Activated T-cell treated with anti-CD3 and anti-CD28 coated beads for 24 hours (primary cell): Measurements from ENCODE around the gene FDXR.

Source experiments
- DNase-seq: peaks from one replicate; pipeline ENCODE4 v3.0.0-alpha.2; 2020; ENCODE audit warnings: low read depth

FDXR gene

DNA sequence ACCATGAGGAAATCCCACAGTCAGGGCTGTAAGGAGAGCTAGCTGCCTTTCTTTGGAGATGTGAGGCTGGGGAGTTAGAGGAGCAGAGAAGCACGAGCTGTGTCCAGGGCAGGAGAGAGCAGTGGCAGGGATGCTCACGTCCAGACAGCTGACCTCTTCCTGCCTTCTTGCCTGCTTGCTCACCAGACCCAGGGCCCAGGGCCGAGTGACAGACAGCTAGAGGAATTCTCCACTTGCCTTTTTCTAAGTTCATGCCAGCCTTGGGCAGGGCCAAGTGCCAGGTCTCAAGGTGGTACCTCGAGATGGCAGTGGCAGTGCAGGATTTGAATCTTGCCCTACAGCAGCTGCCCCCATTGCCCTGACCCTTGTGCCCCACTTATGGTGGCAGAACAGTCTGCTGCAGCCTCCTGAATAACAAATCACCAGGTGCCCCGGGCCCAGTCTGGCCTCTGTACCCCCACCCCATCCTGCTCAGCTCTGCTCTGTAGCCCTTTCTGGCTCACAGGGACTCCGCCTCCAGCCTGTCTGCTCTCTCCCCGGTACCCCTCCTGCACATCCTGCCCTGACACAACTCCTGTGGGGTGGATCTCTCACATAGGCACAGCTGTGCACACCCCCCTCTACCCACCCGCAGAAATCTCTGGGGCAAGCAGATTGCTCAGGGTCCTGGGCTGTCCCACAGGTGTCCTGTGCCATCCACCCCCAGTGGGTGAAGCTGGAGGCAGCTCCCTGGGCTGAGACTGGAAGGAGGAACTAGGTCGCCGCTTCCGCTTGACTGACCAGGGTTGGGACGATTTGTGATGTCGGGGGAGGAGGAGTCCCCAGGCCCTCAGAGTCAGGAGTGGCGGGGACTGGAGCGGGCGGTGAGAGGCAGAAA lies 39.1 kb downstream of the FDXR start:
- no peak for DNase-seq

GRCh38 chr17:74832421-74832820 lies 40.4 kb downstream of the FDXR start:
- no peak for DNase-seq

GRCh38 chr17:74831444-74832146 lies 41.2 kb downstream of the FDXR start:
- no peak for DNase-seq

- no peak for DNase-seq
Observed at GRCh38 chr17:74830861-74831260, 41.9 kb downstream of the FDXR start.

GRCh38 chr17:74827800-74828199 lies 45.0 kb downstream of the FDXR start:
- no peak for DNase-seq

DNA sequence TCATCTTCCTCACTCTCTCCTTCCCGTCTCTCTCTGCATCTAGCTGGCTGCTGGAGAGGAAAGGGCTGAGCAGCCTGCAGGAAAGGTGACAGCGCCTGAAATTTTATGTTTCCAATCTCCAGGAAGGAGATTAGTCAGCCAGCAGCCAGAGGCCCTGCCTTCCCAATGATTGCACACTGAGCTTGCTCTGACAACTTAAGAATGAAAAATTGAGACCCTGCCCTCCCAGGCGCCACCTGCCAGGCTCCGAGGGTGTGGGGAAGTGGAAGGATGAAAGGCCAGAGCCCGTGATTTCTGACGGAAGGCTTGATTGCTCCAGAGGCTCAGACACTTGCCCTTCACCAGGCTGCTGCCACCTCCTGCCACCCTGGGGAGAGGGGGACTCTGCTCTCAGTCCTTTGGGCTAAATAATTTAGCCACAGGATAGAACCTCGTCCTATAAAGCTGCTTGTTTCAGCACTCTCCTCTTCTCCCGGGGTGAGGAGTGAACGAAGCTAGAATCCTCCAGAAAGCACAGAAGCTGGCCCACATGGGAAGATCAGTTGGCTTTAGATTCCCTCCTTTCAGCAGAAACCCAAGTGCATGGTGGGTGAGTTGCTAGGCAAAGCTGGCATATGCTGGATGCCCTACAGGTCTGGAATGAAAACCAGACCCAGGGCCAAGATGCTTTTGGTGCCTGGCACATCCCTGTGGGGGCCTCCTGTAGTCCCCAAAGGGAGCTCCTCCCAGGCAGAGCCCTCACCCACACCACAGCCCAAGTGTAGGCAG lies 46.7 kb downstream of the FDXR start:
- DNase-seq = no peak

- DNase-seq = no peak
Observed at GRCh38 chr17:74824961-74825627, 47.7 kb downstream of the FDXR start.

DNA sequence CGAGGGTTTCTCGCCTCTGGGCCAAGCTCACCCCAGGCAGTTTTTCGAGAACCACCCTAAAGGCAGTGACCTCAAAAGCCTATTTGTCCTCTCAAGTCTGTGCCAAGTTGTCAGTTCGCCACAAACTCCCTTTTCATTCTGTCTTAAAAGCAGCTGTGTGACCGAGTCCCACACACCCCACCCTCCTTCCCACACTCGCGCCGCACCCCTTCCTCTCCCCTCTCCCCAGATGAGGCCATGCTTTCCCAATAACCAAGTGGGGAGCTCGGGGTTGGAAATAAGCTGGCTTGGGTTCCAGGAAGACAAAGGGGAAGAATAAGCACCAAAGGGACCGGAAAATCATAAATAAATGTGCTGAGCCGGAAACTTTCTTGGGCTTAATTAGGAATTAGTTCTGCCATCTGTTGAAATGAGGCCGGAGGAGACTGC lies 49.8 kb downstream of the FDXR start:
- no peak for DNase-seq

- no peak for DNase-seq
Observed at GRCh38 chr17:74822335-74822938, 50.4 kb downstream of the FDXR start.

- no peak for DNase-seq
Observed at GRCh38 chr17:74821655-74822334, 51.0 kb downstream of the FDXR start.

- DNase-seq = no peak
Observed at GRCh38 chr17:74819801-74820436, 52.9 kb downstream of the FDXR start.

DNA sequence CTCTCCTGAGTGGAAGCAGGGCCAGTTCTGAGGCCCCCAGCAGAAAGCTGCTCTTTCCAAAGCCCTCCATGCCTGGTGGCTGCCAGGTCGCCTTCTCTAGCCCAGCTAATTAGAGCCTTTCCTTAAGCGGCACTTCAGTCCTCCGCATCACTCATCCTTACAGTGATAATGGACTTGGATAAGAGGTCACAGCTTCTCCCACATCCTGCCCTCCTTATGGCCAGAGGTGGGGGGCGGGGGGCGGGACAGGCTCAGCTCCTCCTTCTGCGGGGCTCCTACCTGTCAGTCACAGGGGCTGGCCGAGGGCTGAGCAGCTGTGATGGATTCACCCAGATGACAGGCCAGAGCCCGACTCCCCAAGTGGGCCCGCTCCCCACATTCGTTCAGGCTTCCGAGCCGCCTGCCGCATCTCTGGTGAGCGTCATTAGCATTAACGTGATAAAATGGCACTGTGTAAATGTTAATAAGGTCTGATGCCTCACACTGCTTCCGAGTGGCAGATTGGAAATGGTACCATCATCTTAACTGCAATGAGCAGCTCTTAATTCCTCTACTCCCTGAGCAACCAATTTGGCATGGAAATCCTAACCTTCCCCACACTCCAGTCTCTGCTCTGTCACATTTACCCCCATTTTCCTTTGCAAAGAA lies 54.4 kb downstream of the FDXR start:
- no peak for DNase-seq

GRCh38 chr17:74816905-74817620 lies 55.7 kb downstream of the FDXR start:
- no peak for DNase-seq

DNA sequence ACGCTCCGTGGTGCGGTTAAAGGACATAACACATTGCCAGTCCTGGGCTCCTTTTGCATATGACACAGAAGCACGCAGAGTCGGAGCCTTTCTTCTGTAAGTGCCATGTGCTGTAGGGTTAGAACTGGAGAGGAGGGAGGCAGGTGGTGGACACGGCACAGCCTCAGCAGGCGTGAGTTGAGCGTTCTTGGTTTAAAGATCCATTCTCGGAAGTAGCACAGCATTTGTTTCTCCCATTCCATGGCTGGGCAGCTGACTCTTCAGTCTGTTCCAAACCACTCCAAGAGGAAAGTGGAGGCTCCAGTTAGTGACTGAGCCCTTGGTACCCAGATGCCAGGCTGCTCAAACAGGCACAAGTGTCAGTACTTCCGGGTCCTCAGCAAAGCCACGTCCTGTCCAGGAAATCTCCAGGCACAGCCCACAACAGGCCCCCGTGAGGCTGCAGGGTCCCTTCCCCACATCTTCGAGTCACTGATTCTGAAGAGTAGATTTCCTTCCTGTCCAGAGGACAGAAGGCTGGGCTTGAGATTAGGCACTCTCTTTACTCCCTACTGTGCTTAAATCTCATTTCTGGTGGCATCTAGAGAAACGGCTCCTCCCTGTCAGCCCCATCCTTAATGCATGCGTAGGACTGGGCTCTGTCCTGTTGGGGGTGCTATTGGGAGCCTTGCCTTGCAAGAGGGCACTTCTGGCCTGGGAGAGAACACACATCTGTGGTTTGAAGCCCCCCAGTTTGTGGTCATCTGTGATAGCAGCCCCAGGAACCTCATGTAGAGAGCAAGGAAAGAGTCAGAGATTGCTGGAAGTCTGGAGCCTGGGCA lies 57.0 kb downstream of the FDXR start:
- no peak for DNase-seq

- no peak for DNase-seq
Observed at GRCh38 chr17:74815067-74815466, 57.7 kb downstream of the FDXR start.

GRCh38 chr17:74814453-74814852 lies 58.3 kb downstream of the FDXR start:
- DNase-seq = no peak
